ENCODE measurements around the gene ANO7.

- TF ChIP-seq CTCF (IDR thresholded peaks at IDR 0.05) (no peak), POLR2A (IDR thresholded peaks at IDR 0.05) (no peak)
These were observed 36.4 kb upstream of the ANO7 start for GRCh38 chr2:241151934-241152660.
